SU-DHL-6 (cell line): Measurements from ENCODE around the gene KCNH1.

Experiments used
- EZH2phosphoT487 ChIP-seq: fragments of 200-600 bp; sonication (generic), shearing (Covaris generic); conservative IDR thresholded peaks from 2 replicates; pipeline ENCODE4 v1.6.1; 2018; ENCODE audit warnings: mild to moderate bottlenecking, antibody characterized with exemption, low read length, moderate library complexity, mixed read lengths
- TF ChIP-seq, protein P1 (sequence below): fragments of 200-600 bp; sonication (generic); IDR thresholded peaks from one replicate; pipeline ENCODE4 v1.5.1; 2017; ENCODE audit warnings: antibody characterized with exemption, mild to moderate bottlenecking, low read length, moderate library complexity; ENCODE audit not compliant: insufficient read depth, poor library complexity, severe bottlenecking

DNA sequence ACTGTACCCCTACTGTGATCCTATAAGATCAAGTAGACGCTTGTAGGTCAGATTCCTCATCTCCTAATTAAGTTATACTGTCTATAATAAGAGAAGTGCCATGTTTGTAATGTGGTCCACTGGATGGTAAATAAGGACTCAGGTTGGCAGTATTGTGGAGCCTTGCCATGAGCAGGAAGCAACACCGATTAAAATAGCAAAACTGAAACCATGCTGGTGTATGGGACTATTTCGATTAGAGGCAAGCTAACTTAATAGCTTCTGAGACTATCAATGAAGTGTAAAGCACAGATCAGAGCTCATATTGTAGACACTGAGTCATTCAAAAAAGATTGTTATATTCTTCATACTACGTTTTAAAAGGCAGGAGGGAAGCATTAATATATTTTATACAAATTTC, 456.4 kb downstream of the KCNH1 start:
- TF ChIP-seq EZH2phosphoT487: no peak
- TF ChIP-seq, protein P1, sequence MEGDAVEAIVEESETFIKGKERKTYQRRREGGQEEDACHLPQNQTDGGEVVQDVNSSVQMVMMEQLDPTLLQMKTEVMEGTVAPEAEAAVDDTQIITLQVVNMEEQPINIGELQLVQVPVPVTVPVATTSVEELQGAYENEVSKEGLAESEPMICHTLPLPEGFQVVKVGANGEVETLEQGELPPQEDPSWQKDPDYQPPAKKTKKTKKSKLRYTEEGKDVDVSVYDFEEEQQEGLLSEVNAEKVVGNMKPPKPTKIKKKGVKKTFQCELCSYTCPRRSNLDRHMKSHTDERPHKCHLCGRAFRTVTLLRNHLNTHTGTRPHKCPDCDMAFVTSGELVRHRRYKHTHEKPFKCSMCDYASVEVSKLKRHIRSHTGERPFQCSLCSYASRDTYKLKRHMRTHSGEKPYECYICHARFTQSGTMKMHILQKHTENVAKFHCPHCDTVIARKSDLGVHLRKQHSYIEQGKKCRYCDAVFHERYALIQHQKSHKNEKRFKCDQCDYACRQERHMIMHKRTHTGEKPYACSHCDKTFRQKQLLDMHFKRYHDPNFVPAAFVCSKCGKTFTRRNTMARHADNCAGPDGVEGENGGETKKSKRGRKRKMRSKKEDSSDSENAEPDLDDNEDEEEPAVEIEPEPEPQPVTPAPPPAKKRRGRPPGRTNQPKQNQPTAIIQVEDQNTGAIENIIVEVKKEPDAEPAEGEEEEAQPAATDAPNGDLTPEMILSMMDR: no peak
